ENCODE results near the gene AP2B1. TPM values are rescaled to one million over a fixed set of nuclear protein-coding genes. Genes with fewer than 3 reads are reported as not detected.

Gene AP2B1
- total RNA-seq, 1 donor from 2014 or later: 229 TPM

DNA sequence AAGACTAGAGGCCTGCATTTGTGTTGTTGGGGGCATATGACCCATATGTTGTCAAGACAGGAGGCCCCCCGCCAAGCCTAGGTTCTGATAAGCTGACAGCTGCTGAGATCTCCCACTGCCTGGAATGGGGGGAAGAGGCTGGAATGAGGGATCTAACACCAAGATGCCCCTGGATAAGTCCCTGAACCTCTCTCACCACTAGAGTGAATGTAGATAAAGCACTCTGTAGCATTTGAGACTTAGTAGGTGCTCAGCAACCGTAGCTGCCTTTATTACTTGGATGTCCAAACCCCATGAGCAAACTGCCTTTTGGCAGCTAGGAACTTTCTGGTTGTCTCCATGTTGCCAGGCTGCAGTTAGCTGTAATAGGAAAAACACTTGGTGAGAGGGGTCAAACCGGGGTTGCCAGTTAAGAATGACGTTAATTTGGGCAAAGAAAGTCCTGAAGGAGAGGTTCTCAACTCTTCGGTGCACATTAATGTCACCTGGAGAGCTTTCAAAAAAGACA is 139.9 kb downstream of the AP2B1 start:
- intact Hi-C loops (cut with micrococcal nuclease): no loop called here

GRCh38 chr17:35727635-35728034 is 140.5 kb downstream of the AP2B1 start:
- intact Hi-C loops (cut with micrococcal nuclease): no loop called here

GRCh38 chr17:35728551-35728950 is 141.4 kb downstream of the AP2B1 start:
- intact Hi-C loops (cut with micrococcal nuclease): no loop called here

GRCh38 chr17:35729405-35729833 is 142.3 kb downstream of the AP2B1 start:
- intact Hi-C loops (cut with micrococcal nuclease): no loop called here

GRCh38 chr17:35730400-35731005 is 143.4 kb downstream of the AP2B1 start:
- intact Hi-C loops (cut with micrococcal nuclease): no loop called here

DNA sequence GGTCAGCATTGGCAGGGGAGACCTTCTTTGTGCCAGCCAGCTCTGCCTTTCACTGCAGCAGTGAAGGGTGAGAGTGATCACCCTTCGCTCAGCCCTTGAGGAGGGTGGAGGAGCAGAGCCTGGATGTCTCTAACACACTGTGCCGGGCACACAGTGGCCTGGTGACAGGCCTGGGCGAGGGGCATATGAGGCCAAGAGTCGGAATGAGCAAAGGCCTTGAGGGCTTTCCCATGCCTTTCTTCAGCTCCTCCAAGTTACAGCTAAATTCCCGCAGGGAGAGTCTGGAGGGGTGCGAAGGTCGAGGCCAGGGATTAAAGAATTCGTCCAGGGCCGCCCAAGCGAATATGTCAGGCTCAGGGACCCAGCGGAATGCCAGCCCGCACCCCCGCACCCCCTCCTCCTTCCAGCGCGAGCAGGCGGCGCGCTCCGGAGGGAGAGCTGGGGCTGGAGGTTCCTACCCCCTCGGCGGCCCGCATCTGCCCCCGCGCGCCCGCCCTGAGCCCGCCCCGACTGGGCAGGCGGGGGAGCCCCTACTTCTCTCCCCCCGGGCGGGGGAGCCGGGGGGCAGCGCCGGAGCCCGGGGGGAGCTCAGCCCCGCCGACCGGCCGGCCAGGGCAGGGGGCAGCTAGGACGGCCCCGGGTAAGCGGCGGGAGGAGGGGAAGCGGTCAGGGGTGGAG is 144.3 kb downstream of the AP2B1 start, which contains the start of gene RASL10B:
Gene RASL10B (plus strand): TSS at position 401 of the 678 bp plus-strand sequence. CDS start 3,546 bp downstream, outside the sequence.
- intact Hi-C loops (cut with micrococcal nuclease): no loop called here

DNA sequence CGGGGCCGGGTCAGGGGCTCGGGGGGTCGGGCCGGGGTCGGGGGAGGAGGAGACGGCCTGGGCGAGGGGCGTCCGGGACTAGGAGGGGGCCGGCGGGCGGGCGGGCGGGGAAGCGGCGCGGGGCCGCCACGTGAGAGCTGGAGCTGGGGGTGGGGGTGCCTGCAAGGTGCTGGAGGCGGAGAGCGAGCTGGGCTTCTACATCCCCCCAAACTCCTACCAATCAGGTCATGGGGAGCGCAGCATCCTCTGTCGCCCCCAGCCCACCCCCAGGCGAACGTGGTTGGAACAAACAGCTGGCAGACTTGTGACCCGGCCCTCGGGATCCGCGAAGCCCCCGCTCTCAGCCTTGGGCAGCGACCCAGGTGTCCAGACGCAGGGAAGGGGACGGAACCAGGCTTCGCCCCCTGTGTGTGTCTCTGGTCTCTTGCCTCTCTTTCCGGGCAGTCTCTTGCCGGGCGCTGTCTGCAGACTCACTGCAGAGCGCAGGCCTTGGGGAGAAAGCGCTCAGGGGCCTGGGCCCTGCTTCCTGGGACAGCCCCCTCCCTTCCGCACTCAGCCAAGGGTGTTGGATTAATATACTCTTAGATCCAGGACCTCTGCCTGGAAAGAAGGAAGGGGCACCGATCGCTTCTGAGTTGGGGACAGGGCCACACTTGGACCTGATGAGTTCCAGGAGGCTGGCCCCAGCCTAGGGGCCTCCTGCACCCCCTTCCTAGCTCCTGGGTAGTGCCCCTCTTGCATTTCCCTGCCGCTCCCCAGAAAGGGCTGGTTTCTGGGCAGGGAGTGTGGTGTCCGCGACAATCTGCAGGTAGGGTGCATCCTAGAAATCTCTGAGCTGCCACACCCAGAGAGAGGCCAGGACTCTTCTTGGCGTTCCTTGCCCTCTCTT is 145.0 kb downstream of the AP2B1 start:
- intact Hi-C loops (cut with micrococcal nuclease): no loop called here

DNA sequence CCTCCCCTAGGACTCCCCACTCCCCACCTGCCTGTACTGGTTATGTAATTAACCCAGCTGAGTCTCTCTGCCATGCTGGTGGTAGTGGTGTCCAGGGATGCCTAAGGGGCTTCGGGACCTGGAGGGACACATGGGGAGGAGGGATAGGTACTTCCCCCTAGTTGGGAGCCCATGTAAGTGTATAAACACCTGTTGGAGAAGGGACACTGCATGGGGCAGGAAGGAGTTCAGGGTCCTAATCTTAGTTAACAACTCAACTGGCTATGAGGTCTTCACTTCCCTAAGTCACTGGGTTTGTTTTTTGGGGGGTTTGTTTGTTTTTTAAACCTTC is 145.6 kb downstream of the AP2B1 start:
- intact Hi-C loops (cut with micrococcal nuclease): no loop called here

GRCh38 chr17:35733366-35733765 is 146.2 kb downstream of the AP2B1 start:
- intact Hi-C loops (cut with micrococcal nuclease): no loop called here

DNA sequence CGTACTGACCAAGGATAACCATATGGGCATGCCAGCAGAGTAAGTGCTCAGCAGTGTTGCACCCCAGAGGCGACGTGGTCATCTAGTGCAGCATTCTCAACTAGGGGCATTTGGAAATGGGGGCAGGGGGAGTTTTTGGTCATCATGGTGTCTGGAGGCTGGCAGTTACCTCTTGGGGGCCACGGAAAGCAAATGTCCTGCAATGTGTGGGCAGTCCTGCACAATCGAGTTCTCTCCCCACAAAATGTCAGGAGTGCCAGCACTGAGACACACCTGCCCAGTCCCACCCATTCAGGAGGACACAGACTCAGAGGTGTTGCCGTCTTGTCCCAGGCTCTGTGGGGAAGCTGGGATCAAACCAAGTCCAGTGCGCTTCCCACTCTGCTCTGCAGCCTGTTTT is 147.3 kb downstream of the AP2B1 start:
- intact Hi-C loops (cut with micrococcal nuclease): no loop called here

GRCh38 chr17:35735036-35735805 is 148.1 kb downstream of the AP2B1 start:
- intact Hi-C loops (cut with micrococcal nuclease): no loop called here

DNA sequence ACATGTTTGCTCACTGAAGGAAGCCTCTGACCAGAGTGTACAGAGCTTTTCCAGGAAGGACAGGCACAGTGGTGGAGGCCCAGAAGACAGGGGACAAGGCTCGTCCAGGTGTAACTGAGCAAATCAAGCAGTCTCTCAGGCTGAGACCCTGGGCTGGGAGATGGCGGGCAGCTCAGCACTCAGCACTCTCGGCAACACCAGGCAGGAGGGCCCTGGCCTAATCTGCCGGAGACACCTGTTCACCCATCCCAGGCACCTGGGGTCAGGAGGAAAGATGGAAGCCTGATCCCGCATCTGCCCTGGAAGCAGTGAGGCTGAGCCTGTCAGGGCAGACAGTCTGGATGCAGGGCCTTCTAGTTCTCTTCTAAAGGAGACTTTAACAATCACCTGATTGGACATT is 149.1 kb downstream of the AP2B1 start:
- intact Hi-C loops (cut with micrococcal nuclease): no loop called here

GRCh38 chr17:35738519-35739133 is 151.5 kb downstream of the AP2B1 start:
- intact Hi-C loops (cut with micrococcal nuclease): no loop called here

DNA sequence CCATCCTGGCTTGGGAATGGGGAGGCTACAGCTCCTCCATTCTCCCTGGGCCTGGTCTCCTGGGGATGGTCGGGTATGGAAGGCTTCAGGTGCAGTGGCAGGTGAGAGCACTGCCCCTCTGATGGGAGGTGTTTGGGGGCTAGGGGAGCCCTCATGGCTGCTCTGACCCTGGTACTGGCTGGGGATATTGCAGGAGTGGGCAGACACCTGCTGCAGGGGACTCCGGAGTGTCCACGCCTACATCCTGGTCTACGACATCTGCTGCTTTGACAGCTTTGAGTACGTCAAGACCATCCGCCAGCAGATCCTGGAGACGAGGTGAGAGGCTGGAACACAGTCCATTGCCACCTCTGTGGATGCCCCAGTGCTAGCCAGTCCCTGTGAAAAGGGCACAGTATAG is 153.1 kb downstream of the AP2B1 start:
- intact Hi-C loops (cut with micrococcal nuclease): no loop called here

- intact Hi-C loops (cut with micrococcal nuclease): no loop called here
Observed at GRCh38 chr17:35740997-35741931, 154.1 kb downstream of the AP2B1 start.

DNA sequence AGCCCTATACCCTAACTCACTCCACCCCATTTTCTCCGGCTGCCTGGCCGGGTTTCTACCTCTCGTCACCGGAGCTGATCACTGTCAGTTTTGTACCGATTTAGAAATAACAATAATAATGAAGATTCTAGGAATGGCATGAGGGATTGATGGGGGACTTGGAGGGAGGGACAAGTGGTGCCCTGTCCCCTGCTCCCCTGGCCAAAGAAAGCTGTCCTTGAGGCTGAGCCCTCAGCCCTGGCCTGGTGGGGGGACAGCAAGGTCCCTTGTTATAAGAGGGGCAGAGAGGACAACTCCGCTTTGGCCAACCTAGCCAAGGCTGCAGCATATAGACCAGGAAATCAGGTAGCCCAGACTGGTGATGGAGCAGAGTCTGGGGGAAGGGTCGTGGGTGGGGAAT is 155.4 kb downstream of the AP2B1 start:
- intact Hi-C loops (cut with micrococcal nuclease): no loop called here

DNA sequence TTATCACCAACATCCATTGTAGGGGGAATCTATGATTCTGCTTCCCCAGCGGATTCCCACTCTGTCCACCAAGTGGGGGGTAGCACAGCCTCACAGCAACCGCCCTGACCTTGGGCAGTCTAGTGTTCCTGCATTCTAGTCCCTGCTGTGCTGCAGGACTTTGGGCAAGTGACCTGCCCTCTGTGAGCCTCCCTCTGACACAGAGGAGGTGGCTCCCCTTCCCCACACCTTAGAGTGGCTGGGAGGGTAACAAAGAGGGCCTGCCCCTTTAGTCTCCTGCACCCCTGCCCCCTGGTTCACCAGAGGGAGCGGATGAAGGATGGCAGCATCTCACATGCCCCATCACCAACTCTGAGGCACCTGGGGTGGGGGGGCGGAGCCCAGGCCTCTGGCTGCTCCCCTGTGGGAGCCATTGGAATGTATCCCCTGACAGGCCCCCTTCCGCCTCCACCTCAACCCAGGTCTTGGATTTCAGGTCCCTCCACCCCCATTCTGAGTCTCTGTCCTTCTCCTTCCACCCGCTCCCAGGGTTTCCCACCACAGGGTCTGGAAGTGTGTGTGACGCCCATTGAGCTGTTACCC is 155.9 kb downstream of the AP2B1 start:
- intact Hi-C loops (cut with micrococcal nuclease): no loop called here

- intact Hi-C loops (cut with micrococcal nuclease): no loop called here
Observed at GRCh38 chr17:35743626-35744328, 156.7 kb downstream of the AP2B1 start.

GRCh38 chr17:35744830-35745229 is 157.7 kb downstream of the AP2B1 start:
- intact Hi-C loops (cut with micrococcal nuclease): loop anchor here (5.0 kb wide), 1 partner anchor 433 kb away; no protein-coding TSS in a partner anchor

Data from T-helper 1 cell treated with Interleukin-12 subunit alpha and Interleukin-12 subunit beta and Interleukin-4 antibody, amounts not matched to agents 30 ng/mL and 1 ng/mL, for 36 hours (primary cell).